ENCODE results near the gene PALMD.

GRCh38 chr1:99607590-99607989 lies 38.3 kb upstream of the PALMD start:
- TF ChIP-seq, protein P1, sequence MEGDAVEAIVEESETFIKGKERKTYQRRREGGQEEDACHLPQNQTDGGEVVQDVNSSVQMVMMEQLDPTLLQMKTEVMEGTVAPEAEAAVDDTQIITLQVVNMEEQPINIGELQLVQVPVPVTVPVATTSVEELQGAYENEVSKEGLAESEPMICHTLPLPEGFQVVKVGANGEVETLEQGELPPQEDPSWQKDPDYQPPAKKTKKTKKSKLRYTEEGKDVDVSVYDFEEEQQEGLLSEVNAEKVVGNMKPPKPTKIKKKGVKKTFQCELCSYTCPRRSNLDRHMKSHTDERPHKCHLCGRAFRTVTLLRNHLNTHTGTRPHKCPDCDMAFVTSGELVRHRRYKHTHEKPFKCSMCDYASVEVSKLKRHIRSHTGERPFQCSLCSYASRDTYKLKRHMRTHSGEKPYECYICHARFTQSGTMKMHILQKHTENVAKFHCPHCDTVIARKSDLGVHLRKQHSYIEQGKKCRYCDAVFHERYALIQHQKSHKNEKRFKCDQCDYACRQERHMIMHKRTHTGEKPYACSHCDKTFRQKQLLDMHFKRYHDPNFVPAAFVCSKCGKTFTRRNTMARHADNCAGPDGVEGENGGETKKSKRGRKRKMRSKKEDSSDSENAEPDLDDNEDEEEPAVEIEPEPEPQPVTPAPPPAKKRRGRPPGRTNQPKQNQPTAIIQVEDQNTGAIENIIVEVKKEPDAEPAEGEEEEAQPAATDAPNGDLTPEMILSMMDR (IDR thresholded peaks at IDR 0.05): no peak
- TF ChIP-seq POLR2AphosphoS5 (IDR thresholded peaks at IDR 0.05): no peak

Measured in prostate gland (tissue), 2 donors.